Heart left ventricle (tissue), 13 donors: Measurements from ENCODE around the gene ETNK1.

Source experiments
- POLR2A ChIP-seq, 2 donors: fragments of 450-650 bp; IDR thresholded peaks; one replicate each; pipeline ENCODE4 v1.6.1; 2017; ENCODE audit warnings: antibody characterized with exemption in 2 of 2, mild to moderate bottlenecking in 2 of 2, moderate library complexity in 2 of 2
- TF ChIP-seq, protein P1 (sequence below), 12 donors: fragments of 200-600 bp; sonication (generic) in 4 of 12; IDR thresholded peaks; one replicate each; pipeline versions ENCODE4 v1.5.0 to v1.8.0; 2018 to 2022; ENCODE audit warnings: antibody characterized with exemption in 12 of 12, mild to moderate bottlenecking in 5 of 12
- donor health status: ischemic (EF 13 %, LVEDD 7.1; RV severe dilation, severe dysfunction).
- donor health status: DM: no; HTN: yes; CAD: no.
- donor health status: DM: no; HTN: no; CAD: no.
- donor health status: ischemic (EF 25% LVEDD 6.9; RV normal size, moderate dysfunction).
- donor health status: ischemic (EF 25% LVEDD 5.7; RV mildly dilated, moderate dysfunction).
- donor health status: ischemic (EF 35%, LVEDD 5.7; RV mildly dilated, moderate dysfunction).
- donor health status: nonischemic (EF 11% LVEDD 7.7; RV severe dilation, severe dysfunction).
- donor health status: DM: yes; HTN: yes; CAD: no.
- donor health status: PGD.
- donor health status: ischemic (EF 29% LVEDD 5.4; RV normal size, mild dysfunction).
- donor health status: nonischemic (EF 23%, LVEDD 6.1; RV moderate dilation, normal function).

DNA sequence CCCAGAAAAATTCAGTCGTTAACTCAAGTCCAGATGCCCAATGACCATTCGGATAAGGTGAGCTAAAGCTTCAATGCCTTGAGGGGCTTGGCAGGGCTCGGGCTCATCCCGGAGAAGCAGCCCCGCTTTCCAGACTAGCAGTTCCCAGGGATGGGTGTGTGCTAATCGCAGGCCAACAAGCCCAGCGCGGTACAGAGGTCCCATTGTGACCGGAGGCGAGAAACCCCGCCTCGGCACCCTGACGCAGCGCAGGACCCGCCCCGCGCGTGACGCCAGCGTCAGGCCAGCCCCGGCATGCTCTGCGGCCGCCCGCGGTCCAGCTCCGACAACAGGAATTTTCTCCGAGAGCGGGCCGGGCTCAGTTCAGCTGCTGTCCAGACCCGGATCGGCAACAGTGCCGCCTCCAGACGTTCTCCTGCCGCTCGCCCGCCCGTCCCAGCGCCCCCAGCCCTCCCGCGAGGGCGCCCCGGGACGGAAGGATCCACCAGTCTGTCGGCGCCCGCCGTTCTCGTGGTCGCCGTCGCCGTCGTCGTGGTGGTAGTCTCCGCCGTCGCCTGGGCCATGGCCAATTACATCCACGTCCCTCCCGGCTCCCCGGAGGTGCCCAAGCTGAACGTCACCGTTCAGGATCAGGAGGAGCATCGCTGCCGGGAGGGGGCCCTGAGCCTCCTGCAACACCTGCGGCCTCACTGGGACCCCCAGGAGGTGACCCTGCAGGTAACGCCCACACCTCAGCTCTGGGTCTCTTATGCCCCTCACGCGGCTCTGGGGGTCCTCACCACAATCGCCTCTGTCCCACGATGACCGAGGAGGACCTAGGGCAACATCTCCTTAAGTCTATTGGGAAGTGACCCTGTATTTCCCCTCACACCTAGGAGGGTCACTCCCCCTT is at the start of gene ETNK1:
- TF ChIP-seq, protein P1, sequence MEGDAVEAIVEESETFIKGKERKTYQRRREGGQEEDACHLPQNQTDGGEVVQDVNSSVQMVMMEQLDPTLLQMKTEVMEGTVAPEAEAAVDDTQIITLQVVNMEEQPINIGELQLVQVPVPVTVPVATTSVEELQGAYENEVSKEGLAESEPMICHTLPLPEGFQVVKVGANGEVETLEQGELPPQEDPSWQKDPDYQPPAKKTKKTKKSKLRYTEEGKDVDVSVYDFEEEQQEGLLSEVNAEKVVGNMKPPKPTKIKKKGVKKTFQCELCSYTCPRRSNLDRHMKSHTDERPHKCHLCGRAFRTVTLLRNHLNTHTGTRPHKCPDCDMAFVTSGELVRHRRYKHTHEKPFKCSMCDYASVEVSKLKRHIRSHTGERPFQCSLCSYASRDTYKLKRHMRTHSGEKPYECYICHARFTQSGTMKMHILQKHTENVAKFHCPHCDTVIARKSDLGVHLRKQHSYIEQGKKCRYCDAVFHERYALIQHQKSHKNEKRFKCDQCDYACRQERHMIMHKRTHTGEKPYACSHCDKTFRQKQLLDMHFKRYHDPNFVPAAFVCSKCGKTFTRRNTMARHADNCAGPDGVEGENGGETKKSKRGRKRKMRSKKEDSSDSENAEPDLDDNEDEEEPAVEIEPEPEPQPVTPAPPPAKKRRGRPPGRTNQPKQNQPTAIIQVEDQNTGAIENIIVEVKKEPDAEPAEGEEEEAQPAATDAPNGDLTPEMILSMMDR (IDR thresholded peaks at IDR 0.05) = no peak
- TF ChIP-seq POLR2A (IDR thresholded peaks at IDR 0.05) = peak; percentile 60 to 95
